HG02610 (cell line): ENCODE data around the gene PLD4.
"Not testable (repeated sequence)": the region's sequence is repeated elsewhere in the genome, so short reads cannot be mapped to it uniquely, and the experiment has no call there.

Experiments used
- ATAC-seq: cut with Tn5 transposase; IDR thresholded peaks from one replicate; pipeline ENCODE4 v1.9.1; 2021; ENCODE audit warnings: mild to moderate bottlenecking, moderate library complexity; ENCODE audit not compliant: unreplicated experiment

The PLD4 gene

DNA sequence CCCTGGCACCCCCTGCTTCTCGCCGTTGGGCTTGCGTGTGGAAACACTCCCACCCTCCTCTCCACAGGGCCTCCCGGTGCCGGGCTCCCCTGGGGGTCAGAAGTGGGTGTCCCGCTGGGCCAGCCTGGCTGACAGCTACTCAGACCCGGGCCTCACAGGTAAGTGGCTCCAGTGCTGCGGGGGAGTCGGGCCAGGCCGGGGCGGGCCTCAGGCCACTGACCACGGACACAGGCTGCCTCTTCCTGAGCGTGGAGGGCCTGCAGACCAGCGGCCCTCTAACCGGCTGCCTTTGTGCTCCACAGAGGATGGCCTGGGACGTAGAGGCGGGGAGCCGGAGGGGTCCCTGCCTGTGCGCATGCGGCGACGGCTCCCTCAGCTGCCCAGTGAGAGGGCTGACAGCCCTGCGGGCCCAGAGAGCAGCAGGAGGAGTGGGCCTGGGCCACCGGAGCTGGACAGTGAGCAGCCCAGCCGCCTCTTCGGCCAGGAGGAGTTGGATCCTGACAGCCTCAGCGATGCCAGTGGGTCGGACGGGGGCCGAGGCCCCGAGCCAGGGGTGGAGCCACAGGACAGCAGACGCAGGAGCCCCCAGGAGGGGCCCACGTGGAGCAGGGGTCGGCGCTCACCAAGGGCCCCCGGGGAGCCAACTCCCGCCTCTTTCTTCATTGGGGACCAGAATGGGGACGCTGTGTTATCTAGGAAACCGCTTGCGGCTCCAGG is 38.5 kb upstream of the PLD4 start:
- no peak for ATAC-seq

DNA sequence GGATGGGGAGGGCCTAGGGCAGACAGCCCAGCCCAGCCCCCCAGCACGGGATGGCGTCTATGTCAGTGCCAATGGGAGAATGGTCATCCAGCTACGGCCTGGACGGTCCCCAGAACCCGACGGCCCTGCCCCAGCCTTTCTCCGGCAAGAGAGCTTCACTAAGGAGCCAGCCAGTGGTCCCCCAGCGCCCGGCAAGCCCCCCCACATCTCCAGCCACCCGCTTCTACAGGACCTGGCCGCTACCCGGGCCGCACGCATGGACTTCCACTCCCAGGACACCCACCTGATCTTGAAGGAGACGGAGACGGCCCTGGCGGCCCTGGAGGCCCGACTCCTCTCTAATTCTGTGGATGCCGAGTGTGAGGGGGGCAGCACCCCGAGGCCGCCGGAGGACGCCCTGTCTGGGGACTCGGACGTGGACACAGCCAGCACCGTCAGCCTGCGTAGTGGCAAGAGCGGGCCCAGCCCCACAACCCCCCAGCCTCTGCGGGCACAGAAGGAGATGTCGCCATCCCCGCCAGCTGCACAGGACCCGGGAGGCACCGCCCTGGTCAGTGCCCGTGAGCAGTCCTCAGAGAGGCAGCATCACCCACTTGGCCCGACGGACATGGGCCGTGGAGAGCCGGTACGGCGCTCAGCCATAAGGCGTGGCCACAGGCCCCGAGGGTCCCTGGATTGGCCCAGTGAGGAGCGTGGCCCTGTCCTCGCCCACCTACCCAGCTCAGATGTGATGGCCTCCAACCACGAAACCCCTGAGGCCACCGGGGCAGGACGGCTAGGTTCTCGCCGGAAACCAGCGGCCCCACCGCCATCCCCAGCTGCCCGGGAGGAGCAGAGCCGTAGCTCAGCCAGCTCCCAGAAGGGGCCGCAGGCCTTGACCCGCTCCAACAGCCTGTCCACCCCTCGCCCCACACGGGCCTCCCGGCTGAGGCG is 37.7 kb upstream of the PLD4 start:
- no peak for ATAC-seq

- no peak for ATAC-seq
Measured at GRCh38 chr14:104887623-104888488, 36.8 kb upstream of the PLD4 start.

DNA sequence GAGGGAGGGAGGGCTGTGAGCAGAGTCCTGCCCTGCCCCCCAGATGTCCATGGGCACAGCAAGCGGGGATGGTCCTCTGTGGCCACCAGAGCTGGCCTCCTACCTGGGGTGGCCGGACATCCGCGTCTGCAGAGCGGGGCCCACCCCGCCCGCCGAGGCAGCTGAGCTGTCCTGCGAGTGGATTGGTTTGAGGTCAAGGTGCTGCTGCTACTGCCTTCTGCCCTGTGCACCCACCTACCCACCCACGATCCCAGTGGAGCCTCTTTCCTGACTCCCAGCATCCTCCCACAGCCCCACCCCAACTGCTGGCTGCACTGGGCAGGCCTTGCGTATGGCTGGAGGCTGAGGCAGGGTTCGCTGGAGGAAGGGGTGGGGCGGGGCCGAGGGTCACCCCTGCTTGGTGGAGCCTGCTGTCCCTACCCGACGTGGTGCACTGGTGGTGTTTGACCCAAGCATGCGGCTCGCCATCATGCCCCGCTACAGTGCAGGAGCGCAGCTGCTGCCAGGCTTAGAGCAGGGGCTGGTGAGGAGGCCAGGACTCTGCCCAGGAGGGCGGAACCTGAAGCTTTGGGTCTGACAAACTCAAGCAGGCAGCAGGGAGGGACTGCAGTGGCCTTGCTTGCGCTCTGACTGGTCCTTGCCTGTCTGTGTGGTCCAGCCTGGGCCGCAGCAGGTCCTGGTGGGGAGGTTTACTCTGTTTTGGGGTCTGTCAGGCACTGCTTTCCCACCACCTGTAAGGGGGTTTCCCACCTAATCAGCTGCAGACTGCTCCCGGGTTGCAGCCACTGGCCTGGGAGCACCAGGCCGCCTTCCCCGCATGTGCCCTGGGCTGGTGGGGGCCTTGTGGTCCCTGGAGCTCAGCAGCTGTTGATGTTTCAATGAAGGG is 35.9 kb upstream of the PLD4 start:
- ATAC-seq = no peak

GRCh38 chr14:104889375-104889757 is 35.3 kb upstream of the PLD4 start:
- ATAC-seq = no peak

- not testable (repeated sequence) for ATAC-seq
Measured at GRCh38 chr14:104890292-104890691, 34.4 kb upstream of the PLD4 start.

- no peak for ATAC-seq
Measured at GRCh38 chr14:104891121-104891551, 33.5 kb upstream of the PLD4 start.

DNA sequence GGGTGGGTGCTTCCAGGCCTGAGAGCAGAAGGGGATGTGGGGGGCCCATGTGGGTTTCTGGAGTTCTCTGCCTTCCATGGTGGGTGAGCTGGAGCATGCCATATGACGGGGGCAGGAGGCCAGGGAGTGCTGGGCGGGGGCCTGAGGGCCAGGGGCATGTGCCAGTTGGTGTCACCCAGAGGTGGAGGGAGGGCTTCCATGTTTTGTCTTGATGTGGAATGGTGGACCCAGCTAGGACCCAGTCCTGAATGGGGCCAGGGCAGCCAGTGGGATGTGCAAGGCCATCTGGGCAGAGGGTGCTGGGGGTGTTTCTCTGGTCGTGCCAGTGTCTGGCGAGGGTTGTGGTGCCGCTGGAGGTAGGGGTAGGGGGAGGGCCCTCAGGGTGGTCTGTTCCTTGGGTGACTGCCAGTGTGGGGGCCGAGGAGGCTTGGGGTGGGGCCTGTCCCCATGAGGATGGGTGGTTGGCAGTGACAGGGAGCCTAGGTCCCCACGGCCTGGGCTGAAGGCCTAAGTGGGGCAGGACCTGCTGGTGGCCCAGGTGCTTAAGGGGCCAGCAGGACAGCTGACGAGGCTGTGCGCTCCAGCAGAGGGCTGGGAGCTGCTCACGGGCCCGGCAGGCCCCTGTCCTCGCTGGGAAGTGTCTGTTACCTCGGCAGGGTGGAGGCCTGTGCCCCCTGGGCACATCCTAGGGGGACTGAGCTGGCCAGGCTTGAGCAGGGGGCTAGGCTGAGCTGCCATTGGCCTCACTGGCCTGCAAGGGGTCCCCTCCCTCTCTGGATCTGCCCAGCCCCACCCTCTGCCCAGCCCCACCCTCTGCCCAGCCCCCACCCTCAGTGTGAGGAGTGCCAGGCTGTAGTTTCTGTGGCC is 32.8 kb upstream of the PLD4 start:
- ATAC-seq = no peak

- ATAC-seq = no peak
Measured at GRCh38 chr14:104892531-104893434, 31.9 kb upstream of the PLD4 start.

DNA sequence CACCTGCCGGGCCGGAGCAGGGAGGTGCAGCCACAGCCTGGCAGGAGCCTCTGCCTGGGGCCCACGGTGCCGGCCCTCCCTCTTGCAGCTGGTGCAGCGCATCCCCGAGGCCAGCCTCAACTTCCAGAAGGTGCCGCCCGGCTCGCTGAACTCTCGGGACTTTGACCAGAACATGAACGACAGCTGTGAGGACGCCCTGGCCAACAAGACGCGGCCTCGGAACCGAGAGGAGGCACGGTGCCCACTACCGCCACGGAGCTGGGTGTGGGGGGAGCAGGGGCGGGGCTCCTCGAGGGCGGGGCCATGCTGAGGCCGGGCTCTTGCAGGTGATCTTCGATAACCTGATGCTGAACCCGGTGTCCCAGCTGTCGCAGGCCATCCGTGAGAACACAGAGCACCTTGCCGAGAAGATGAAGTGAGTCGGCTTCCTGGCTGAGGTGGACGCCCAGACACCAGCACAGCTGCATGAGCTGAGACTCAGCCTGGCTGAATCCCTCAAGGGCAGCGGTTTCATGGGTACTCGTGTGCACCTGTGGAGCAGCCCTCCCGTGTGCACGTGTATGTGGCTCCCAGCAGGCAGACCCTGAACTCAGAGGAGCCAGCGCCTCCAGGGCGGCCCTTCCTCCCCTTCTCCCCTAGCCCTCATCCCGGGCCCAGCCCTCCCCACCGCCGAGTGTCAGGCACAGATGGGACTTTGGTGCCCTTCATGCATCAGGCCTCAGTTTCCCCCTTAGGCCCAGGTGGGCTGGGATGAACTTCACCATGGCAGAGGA is 31.1 kb upstream of the PLD4 start:
- no peak for ATAC-seq

DNA sequence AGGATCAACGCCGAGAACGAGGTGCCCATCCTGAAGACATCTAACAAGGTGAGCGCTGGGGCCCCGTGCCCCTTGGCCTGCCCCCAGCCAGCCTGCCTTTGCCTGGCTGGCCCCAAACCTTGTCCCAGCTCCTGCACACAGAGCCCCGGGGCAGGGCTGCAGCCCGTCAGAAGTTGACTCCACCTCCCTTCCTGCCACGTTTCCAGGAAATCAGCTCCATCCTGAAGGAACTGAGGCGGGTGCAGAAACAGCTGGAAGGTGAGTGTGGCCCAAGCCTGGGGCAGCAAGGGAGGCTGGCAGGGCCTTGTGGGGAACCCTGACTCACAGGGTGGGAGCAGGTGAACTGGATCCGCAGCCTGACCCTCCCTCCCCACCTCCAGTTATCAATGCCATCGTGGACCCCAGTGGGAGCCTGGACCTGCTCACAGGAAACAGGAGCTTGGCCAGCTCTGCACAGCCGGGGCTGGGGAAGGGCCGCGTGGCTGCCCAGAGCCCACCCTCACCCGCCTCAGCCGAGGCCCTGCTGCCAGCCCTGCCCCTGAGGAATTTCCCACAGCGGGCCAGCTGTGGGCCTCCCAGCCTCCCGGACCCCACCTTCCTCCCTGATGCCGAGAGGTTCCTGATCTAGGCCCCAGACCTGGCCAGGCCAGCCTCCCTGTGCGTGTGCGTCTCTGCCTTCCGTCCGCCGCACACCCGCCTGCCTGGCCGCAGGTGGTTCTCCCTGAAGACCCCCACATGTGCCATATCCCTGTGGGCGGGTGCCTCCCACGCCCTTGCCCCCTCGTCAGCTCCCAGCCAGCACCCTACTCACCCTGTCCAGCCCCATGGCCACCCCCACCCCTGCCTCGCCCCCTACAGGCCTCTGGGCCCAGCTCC is 30.1 kb upstream of the PLD4 start:
- no peak for ATAC-seq

GRCh38 chr14:104895207-104895785 is 29.4 kb upstream of the PLD4 start:
- ATAC-seq = no peak

DNA sequence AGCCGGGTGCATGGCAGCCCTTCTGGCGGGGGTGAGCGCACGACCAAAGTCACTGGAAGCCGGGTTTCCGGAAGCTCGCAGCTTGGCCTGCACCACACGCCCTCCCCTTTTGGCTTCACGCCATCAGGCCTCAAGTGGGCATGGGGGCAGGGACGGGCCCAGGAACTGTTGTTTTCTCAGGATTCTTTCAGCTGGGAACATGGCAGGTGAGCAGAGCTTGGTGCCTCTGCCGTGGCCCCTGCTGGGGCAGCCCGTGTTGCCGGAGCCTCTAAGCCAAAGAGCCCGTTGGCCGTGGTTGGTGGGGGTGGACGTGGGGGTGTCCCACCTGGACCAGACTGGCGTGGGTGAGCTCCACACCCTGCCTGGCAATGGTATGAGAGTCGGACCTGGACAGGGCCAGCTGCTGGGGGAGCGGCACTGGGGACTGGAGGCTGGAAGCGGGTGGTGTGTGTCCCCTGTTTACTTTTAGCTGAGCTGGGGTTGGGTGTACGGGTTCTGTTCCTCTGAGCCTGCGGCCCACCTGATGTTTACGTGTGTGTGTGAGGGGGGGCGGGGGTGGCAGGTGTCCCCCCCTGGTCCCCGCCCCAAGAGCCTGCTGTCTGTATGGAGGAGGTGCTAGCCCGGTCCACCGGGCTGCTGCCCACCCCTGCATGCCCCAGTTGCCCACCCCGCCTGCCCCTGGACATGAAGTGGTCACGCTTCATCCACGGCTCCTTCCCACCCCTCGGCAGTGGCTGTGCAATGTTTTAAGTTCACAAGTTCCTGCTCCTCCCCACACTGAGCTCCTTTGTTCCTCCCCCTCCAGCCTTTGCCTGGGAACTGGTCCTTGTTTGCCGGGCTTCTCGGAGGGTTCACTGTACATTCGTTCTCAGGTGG is 28.7 kb upstream of the PLD4 start:
- no peak for ATAC-seq

DNA sequence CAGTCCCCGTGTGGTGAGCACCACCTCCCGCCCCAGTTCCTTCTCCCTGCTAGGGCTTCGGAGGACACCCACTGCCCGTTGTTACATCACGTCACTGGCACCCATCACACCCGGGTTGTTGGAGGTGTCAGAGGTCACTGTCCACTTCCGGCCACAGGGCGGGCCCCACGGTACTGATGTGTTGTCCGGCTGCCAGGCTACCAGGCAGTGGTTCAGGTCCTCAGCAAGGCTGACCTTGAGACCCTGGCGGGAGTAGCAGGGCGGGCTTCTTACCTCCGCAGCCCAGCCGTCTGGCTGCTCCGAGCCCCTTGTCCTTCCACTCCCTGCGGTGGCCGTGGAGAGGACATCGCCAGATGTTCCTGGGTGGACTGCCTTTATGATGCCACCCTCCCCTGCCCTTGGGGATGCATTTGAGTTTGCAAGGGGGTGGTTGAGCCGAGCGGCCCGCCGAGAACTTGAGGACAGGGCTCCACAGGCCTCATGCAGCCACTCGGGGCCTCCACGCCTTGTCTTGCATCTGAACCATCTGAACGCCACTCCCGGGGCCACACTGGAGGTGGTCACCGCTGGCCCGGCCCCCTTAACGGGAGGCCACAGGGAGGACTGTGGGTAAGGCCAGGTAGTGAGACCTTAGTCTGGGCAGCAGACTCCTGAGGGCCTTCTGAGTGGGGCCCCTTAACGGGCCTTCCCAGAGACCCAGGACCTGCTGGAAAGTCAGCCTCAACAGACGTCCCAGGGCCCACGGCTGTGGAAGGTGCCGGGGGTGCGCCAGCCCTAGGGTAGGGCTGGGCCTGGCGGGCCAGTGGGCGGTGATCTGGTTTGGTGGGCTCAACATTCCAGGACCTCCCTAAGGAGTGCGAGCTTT is 27.1 kb upstream of the PLD4 start:
- ATAC-seq = no peak
